Mucosa of rectum (tissue), 2 donors: ENCODE data around the gene COMMD1.

ENCODE experiments used
- H3K27ac ChIP-seq, 2 donors: one replicate each; pipeline ENCODE4 v1.7.0; 2013; ENCODE audit warnings: inconsistent platforms in 2 of 2, low read depth in 2 of 2, low read length in 2 of 2
- H3K27me3 ChIP-seq, 2 donors: one replicate each; pipeline ENCODE4 v1.7.0; 2013; ENCODE audit warnings: low read length in 2 of 2; ENCODE audit not compliant: control insufficient read depth in 2 of 2, insufficient read depth in 2 of 2
- H3K36me3 ChIP-seq, 2 donors: one replicate each; pipeline ENCODE4 v1.7.0; 2013; ENCODE audit warnings: low read length in 2 of 2; ENCODE audit not compliant: control insufficient read depth in 2 of 2, insufficient read depth in 2 of 2
- H3K4me1 ChIP-seq, 2 donors: one replicate each; pipeline ENCODE4 v1.7.0; 2013; ENCODE audit warnings: low read length in 2 of 2, mild to moderate bottlenecking in 1 of 2; ENCODE audit not compliant: control insufficient read depth in 2 of 2, insufficient read depth in 2 of 2
- H3K4me3 ChIP-seq, 2 donors: one replicate each; pipeline ENCODE4 v1.7.0; 2013; ENCODE audit warnings: low read length in 2 of 2
- H3K9ac ChIP-seq, 2 donors: one replicate each; pipeline ENCODE4 v1.7.0; 2013; ENCODE audit warnings: low read length in 2 of 2, low read depth in 1 of 2, mild to moderate bottlenecking in 1 of 2
- H3K9me3 ChIP-seq, 2 donors: one replicate each; pipeline ENCODE4 v1.7.0; 2013; ENCODE audit warnings: low read length in 2 of 2; ENCODE audit not compliant: control insufficient read depth in 2 of 2
- donor health status: healthy.
- donor health status: Normal muscosa, but diverticular disease.

Gene COMMD1

GRCh38 chr2:62099050-62099449 lies 193.6 kb downstream of the COMMD1 start:
- Histone ChIP-seq H3K9me3 (no peaks in the 10 kb centered on the region), H3K9ac (no peak overlapping the region), H3K27me3 (no peaks in the 10 kb centered on the region), H3K36me3 (no peaks in the 10 kb centered on the region), H3K4me3 (no peak overlapping the region), H3K4me1 (no peaks in the 10 kb centered on the region), H3K27ac (no peak overlapping the region)

DNA sequence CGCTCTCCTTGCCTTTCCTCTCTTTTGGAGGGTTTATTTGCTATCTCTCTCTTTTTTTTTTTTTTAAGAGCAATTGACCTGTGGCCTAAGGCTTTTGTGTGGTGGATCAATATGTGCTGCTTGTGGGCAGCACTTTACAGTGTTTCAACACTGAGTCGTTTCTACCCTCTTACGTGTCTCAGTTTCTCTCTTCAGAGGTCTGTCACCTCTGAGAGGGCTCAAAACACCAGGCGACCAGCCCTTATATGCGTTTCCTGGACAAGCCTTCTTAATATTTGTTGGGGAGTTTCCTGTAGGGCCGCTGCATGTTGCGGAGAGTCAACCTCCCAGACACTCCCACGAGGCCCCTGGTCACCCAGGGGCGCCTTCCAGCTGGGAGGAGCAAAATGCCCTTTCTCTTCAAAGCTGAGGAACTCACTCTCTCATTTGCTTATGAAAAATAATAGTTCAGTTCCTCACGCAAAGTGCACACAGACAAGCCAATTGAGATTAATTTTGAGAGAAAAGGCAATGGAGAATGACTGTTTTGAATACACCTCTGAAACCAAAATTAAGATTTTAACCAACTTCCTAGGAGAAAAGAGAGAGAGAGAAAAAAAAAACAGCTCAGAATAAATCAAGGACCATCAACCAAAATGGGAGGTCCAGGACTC lies 194.2 kb downstream of the COMMD1 start:
- H3K9me3 ChIP-seq = no peaks in the 10 kb centered on the region
- no peak overlapping the region for H3K27ac ChIP-seq
- H3K4me3 ChIP-seq = no peak overlapping the region
- H3K36me3 ChIP-seq = no peaks in the 10 kb centered on the region
- H3K9ac ChIP-seq = no peak overlapping the region
- no peaks in the 10 kb centered on the region for H3K4me1 ChIP-seq
- H3K27me3 ChIP-seq = no peaks in the 10 kb centered on the region

- H3K9ac ChIP-seq = no peak overlapping the region
- no peak overlapping the region for H3K4me3 ChIP-seq
- no peaks in the 10 kb centered on the region for H3K4me1 ChIP-seq
- no peaks in the 10 kb centered on the region for H3K27me3 ChIP-seq
- no peaks in the 10 kb centered on the region for H3K36me3 ChIP-seq
- no peak overlapping the region for H3K27ac ChIP-seq
- H3K9me3 ChIP-seq = no peaks in the 10 kb centered on the region
These were observed 196.4 kb downstream of the COMMD1 start for GRCh38 chr2:62101886-62102285.

DNA sequence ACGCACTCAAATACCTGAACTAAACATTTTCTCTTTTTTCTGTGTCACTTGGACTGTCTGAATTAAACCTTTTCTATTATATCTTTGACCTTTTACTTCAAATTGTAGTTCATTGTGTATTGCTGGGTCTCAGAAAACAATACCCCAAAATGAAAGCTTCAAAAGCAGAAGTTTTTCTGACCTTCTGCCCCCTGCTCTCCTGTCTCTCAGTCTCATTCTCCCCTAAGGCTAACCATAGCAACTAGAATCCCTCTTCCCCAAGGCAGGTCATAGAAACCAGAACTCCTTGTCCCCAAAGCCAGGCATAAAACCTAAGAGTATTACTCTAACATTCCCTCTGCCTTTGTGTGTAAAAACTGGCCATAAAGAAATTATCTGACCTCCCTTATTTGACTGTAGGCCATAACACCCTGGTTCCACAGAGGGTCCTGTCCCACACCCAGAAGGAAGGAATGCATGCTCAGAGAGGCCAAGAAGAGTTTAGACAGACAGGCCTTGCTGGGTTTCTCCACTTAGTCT lies 197.0 kb downstream of the COMMD1 start:
- no peaks in the 10 kb centered on the region for H3K27me3 ChIP-seq
- no peak overlapping the region for H3K4me3 ChIP-seq
- no peaks in the 10 kb centered on the region for H3K36me3 ChIP-seq
- no peak overlapping the region for H3K9ac ChIP-seq
- no peaks in the 10 kb centered on the region for H3K9me3 ChIP-seq
- H3K4me1 ChIP-seq = no peaks in the 10 kb centered on the region
- no peak overlapping the region for H3K27ac ChIP-seq

GRCh38 chr2:62109554-62109953 lies 204.1 kb downstream of the COMMD1 start:
- no peak overlapping the region for H3K4me3 ChIP-seq

GRCh38 chr2:62110415-62111025 lies 205.0 kb downstream of the COMMD1 start:
- H3K4me1 ChIP-seq = peaks cover 0 to 6% of the 10 kb centered on the region in 2 donors
- no peak overlapping the region for H3K9ac ChIP-seq
- H3K4me3 ChIP-seq = no peak overlapping the region
- H3K27me3 ChIP-seq = no peaks in the 10 kb centered on the region
- no peaks in the 10 kb centered on the region for H3K36me3 ChIP-seq
- H3K27ac ChIP-seq = no peak overlapping the region
- no peaks in the 10 kb centered on the region for H3K9me3 ChIP-seq

More at GRCh38 chr2:62109554-62109953, 204.1 kb downstream of the COMMD1 start:
- peaks cover 0 to 6% of the 10 kb centered on the region in 2 donors for H3K4me1 ChIP-seq
- no peaks in the 10 kb centered on the region for H3K9me3 ChIP-seq
- H3K27me3 ChIP-seq = no peaks in the 10 kb centered on the region
- H3K27ac ChIP-seq = no peak overlapping the region
- H3K36me3 ChIP-seq = no peaks in the 10 kb centered on the region
- H3K9ac ChIP-seq = no peak overlapping the region

- Histone ChIP-seq H3K4me3 (no peak overlapping the region), H3K36me3 (no peaks in the 10 kb centered on the region), H3K4me1 (peaks cover 0 to 6% of the 10 kb centered on the region in 2 donors), H3K27ac (no peak overlapping the region), H3K9me3 (no peaks in the 10 kb centered on the region), H3K9ac (no peak overlapping the region), H3K27me3 (no peaks in the 10 kb centered on the region)
These were observed 206.7 kb downstream of the COMMD1 start for GRCh38 chr2:62112179-62112578.

DNA sequence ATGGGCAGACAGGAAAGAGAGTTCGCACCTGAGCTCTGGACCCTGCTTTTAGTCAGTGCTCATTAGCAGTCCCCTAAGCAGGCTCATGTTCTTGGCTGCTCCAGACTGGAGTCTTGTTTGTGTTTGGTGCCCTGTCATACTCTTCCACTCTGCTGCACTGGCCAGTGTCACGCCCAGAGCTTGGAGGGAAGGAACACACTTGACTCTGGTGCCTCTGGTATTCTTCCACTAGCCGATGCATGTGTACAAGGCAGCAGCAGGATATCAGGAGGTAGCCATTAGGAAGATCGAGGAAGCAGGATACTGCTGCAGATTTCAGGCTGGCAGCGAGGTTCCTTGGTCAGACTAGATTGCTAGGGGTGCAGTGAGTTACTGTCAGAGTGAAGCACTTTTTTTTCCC lies 209.1 kb downstream of the COMMD1 start:
- Histone ChIP-seq H3K4me3 (no peak overlapping the region), H3K27ac (no peak overlapping the region), H3K4me1 (peaks cover 0 to 6% of the 10 kb centered on the region in 2 donors), H3K9ac (no peak overlapping the region), H3K9me3 (no peaks in the 10 kb centered on the region), H3K27me3 (no peaks in the 10 kb centered on the region), H3K36me3 (no peaks in the 10 kb centered on the region)

DNA sequence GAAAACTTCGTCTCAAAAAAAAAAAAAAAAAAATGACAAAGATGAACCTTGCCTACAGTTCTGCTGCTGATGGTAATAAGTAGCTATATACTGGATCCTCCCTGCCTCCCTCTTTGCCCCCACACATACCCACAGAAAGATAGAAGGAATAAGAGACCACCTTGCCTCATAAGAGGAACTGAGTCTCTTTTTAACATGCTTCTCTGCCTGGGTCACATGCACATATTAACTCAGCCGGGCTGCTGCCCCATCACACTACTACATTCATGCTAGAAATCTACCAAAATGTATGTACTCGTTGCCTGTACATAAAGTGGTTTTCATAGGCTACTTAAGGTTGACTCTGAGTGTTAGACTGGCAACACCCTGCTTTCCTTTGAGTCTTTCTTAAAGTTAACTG lies 211.5 kb downstream of the COMMD1 start:
- Histone ChIP-seq H3K36me3 (no peaks in the 10 kb centered on the region), H3K9ac (no peak overlapping the region), H3K9me3 (no peaks in the 10 kb centered on the region), H3K4me1 (no peaks in the 10 kb centered on the region), H3K27me3 (no peaks in the 10 kb centered on the region), H3K27ac (no peak overlapping the region), H3K4me3 (no peak overlapping the region)

GRCh38 chr2:62118160-62118559 lies 212.7 kb downstream of the COMMD1 start:
- H3K27ac ChIP-seq = no peak overlapping the region
- H3K27me3 ChIP-seq = no peaks in the 10 kb centered on the region
- H3K4me1 ChIP-seq = no peaks in the 10 kb centered on the region
- H3K4me3 ChIP-seq = no peak overlapping the region
- no peaks in the 10 kb centered on the region for H3K36me3 ChIP-seq
- no peak overlapping the region for H3K9ac ChIP-seq
- H3K9me3 ChIP-seq = no peaks in the 10 kb centered on the region
